Lower lobe of right lung (tissue), 2 donors: ENCODE data around the gene CCDC9. TPM values are rescaled to one million over a fixed set of nuclear protein-coding genes. Genes with fewer than 3 reads are reported as not detected.

Experiments used
- ATAC-seq, 2 donors: fragments of 200-7000 bp; cut with Tn5 transposase; one replicate each; pipeline ENCODE4 v1.9.1; 2020 to 2022; ENCODE audit warnings: mild to moderate bottlenecking in 2 of 2, moderate library complexity in 2 of 2
- DNase-seq: peaks from one replicate; pipeline ENCODE4 v3.0.0-alpha.2; 2020
- H3K27ac ChIP-seq: fragments of 200-600 bp; one replicate; pipeline ENCODE4 v1.8.0; 2022
- H3K27me3 ChIP-seq: fragments of 200-600 bp; one replicate; pipeline ENCODE4 v1.8.0; 2022; ENCODE audit warnings: low read depth
- H3K36me3 ChIP-seq: fragments of 200-600 bp; one replicate; pipeline ENCODE4 v1.8.0; 2022; ENCODE audit warnings: mild to moderate bottlenecking
- H3K4me1 ChIP-seq: fragments of 200-600 bp; one replicate; pipeline ENCODE4 v1.8.0; 2022
- H3K4me3 ChIP-seq: fragments of 200-600 bp; one replicate; pipeline ENCODE4 v1.8.0; 2022; ENCODE audit warnings: mild to moderate bottlenecking
- H3K9me3 ChIP-seq: fragments of 200-600 bp; one replicate; pipeline ENCODE4 v1.8.0; 2022
- CTCF ChIP-seq: fragments of 200-600 bp; IDR thresholded peaks from one replicate; pipeline ENCODE4 v1.8.0; 2022; ENCODE audit warnings: antibody characterized with exemption, mild to moderate bottlenecking
- intact Hi-C: fragments of 100-400 bp; cut with DNase I; formaldehyde crosslinking; loops from one replicate; pipeline ENCODE4 v1.11.0; 2022
- total RNA-seq: library from RNA; stranded (reverse); fragmentation: NEBNext Ultra II Directional; extraction: Animal tissue kit (Norgen Biotek cat#: 25700); gene quantifications from one replicate; pipeline ENCODE4 v1.2.1, GENCODE V29; 2021
- donor health status: DM: no; HTN: yes; CAD: no; lungs with severe emphysema.

Gene CCDC9
- total RNA-seq, 1 donor from 2014 or later: 30.7 TPM

DNA sequence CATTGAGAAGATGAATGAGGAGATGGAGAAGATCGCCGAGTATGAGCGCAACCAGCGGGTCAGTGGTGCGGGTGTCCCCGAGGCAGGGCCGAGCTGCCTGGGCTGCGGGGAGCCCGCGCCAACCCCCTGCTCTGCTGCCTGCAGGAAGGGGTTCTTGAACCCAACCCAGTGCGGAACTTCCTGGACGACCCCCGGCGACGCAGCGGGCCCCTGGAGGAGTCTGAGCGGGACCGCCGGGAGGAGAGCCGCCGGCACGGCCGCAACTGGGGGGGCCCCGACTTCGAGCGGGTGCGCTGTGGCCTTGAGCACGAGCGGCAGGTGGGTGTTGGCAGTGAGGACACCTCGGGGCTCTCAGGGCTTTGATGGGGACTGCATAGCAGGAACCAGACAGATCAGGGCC, 8.3 kb downstream of the CCDC9 start:
- H3K4me1 ChIP-seq: no peaks in the 10 kb centered on the region
- no peak for TF ChIP-seq CTCF
- H3K9me3 ChIP-seq: no peaks in the 10 kb centered on the region
- no peak overlapping the region for H3K4me3 ChIP-seq
- H3K27me3 ChIP-seq: no peaks in the 10 kb centered on the region
- DNase-seq (no peak), ATAC-seq (no peak)
- intact Hi-C loops: no loop called here
- no peak overlapping the region for H3K27ac ChIP-seq
- H3K36me3 ChIP-seq: peaks cover 94% of the 10 kb centered on the region

DNA sequence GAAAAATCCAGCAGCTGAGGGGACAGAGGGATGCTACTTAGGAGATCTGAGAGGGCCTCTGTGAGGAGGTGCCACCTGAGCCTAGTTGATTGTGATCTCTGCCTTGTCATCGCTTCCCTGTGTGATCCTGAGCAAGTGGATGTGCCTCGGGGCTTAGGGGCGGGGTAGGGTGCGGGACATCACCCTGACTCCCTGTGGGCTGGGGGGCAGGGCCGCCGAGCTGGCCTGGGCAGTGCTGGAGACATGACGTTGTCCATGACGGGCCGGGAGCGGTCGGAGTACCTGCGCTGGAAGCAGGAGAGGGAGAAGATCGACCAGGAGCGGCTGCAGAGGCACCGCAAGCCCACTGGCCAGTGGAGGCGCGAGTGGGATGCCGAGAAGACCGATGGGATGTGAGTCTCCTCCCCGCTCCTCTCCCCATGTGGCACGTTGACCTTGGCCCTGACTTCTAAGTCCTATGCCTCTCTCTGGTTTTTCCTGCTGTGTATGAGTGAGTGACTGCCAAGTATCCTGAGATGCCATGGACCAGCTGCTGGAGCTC, 10.1 kb downstream of the CCDC9 start:
- DNase-seq: no peak
- Histone ChIP-seq H3K27me3 (no peaks in the 10 kb centered on the region), H3K27ac (no peak overlapping the region), H3K9me3 (no peaks in the 10 kb centered on the region), H3K36me3 (peaks cover 92% of the 10 kb centered on the region), H3K4me1 (no peaks in the 10 kb centered on the region), H3K4me3 (no peak overlapping the region)
- TF ChIP-seq CTCF: no peak
- intact Hi-C loops: no loop called here
- ATAC-seq: peak in 1 of 2 donors; percentile 10

- Histone ChIP-seq H3K9me3 (no peaks in the 10 kb centered on the region), H3K27ac (no peak overlapping the region)
- intact Hi-C loops: no loop called here
These were observed 11.0 kb downstream of the CCDC9 start for GRCh38 chr19:47267350-47267759.

GRCh38 chr19:47268028-47268427, 11.7 kb downstream of the CCDC9 start:
- Histone ChIP-seq H3K4me3 (no peak overlapping the region), H3K4me1 (peaks cover 7% of the 10 kb centered on the region), H3K36me3 (peaks cover 79% of the 10 kb centered on the region), H3K27me3 (no peaks in the 10 kb centered on the region), H3K27ac (no peak overlapping the region), H3K9me3 (no peaks in the 10 kb centered on the region)
- DNase-seq (no peak), ATAC-seq (no peak)
- intact Hi-C loops: no loop called here
- no peak for TF ChIP-seq CTCF

More at GRCh38 chr19:47267350-47267759, 11.0 kb downstream of the CCDC9 start:
- TF ChIP-seq CTCF: no peak
- H3K4me1 ChIP-seq: peaks cover under 1% of the 10 kb centered on the region
- H3K27me3 ChIP-seq: no peaks in the 10 kb centered on the region
- ATAC-seq: no peak
- H3K4me3 ChIP-seq: no peak overlapping the region
- no peak for DNase-seq
- peaks cover 86% of the 10 kb centered on the region for H3K36me3 ChIP-seq

DNA sequence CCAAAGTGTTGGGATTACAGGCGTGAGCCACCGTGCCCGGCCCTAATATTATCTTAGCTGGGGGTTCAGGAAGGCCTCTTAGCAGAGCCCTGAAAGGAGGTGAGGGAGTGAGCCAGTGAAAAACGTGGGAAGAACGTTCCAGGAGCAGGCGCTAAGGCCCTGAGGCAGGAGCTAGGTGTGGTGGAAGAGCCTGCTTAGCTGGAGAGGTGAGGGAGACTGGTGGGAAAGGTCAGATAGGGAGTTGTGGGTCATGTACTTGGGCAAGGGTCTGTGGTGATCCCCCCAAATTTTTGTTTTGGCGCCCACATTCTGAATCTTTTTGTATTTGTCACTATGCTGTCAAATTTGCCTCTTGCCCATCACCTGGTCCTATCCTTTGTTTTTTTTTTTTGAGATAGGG, 13.3 kb downstream of the CCDC9 start:
- Histone ChIP-seq H3K4me1 (peaks cover 8% of the 10 kb centered on the region), H3K36me3 (peaks cover 64% of the 10 kb centered on the region), H3K4me3 (no peak overlapping the region), H3K9me3 (no peaks in the 10 kb centered on the region), H3K27ac (no peak overlapping the region), H3K27me3 (no peaks in the 10 kb centered on the region)
- ATAC-seq (no peak), DNase-seq (no peak)
- intact Hi-C loops: no loop called here
- no peak for TF ChIP-seq CTCF

- TF ChIP-seq CTCF: no peak
- ATAC-seq (no peak), DNase-seq (no peak)
- no peak overlapping the region for H3K27ac ChIP-seq
- H3K9me3 ChIP-seq: no peaks in the 10 kb centered on the region
- intact Hi-C loops: no loop called here
- H3K4me3 ChIP-seq: no peak overlapping the region
- peaks cover 55% of the 10 kb centered on the region for H3K36me3 ChIP-seq
- peaks cover 14% of the 10 kb centered on the region for H3K4me1 ChIP-seq
- H3K27me3 ChIP-seq: no peaks in the 10 kb centered on the region
These were observed 14.1 kb downstream of the CCDC9 start for GRCh38 chr19:47270408-47270807.
